ENCODE measurements around the gene BCL7B. TPM values are rescaled to one million over a fixed set of nuclear protein-coding genes. Genes with fewer than 3 reads are reported as not detected.
"Not testable (repeated sequence)": the region's sequence is repeated elsewhere in the genome, so short reads cannot be mapped to it uniquely, and the experiment has no call there.

BCL7B gene
- total RNA-seq, 4 donors from 2014 or later: 13.8 to 63.5 (median 43.7) TPM

- intact Hi-C loops (cut with DNase I; ENCODE audit: low total_unique reads): no loop called here
- TF ChIP-seq POLR2A (IDR thresholded peaks at IDR 0.05) (no peak), CTCF (IDR thresholded peaks at IDR 0.05) (no peak)
- H3K36me3 ChIP-seq: no peaks in the 10 kb centered on the region
Measured at GRCh38 chr7:73539709-73540108, 17.8 kb downstream of the BCL7B start.

DNA sequence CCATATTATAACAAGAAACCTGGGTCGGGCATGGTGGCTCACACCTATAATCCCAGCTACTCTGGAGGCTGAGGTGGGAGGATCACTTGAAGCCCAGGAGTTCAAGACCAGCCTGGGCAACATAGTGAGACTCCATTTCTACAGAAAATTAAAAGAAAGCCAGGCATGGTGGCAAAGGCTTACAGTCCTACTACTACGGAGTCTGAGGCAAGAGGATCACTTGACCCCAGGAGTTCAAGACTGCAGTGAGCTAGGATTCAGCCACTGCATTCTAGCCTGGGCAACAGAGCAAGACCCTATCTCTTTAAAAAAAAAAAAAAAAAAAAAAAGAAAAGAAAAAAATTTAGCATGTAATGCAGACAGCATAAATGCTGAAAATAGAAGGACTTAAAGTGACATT is 19.0 kb downstream of the BCL7B start:
- not testable (repeated sequence) for H3K36me3 ChIP-seq

More at GRCh38 chr7:73539709-73540108, 17.8 kb downstream of the BCL7B start:
- H3K9me3 ChIP-seq: no peaks in the 10 kb centered on the region
- no peak overlapping the region for H3K4me3 ChIP-seq
- no peak for DNase-seq
- H3K4me1 ChIP-seq: no peaks in the 10 kb centered on the region
- H3K27me3 ChIP-seq: no peaks in the 10 kb centered on the region
- no peak overlapping the region for H3K27ac ChIP-seq

GRCh38 chr7:73537051-73537450 is 20.4 kb downstream of the BCL7B start:
- TF ChIP-seq CTCF (IDR thresholded peaks at IDR 0.05) (no peak), POLR2A (IDR thresholded peaks at IDR 0.05) (no peak)
- no peak overlapping the region for H3K4me3 ChIP-seq
- DNase-seq: no peak

More for the DNA sequence above, 19.0 kb downstream of the BCL7B start:
- H3K9me3 ChIP-seq; H3K4me3 ChIP-seq; H3K27ac ChIP-seq; H3K27me3 ChIP-seq; intact Hi-C loops (cut with DNase I; ENCODE audit: low total_unique reads); H3K4me1 ChIP-seq; DNase-seq: not testable (repeated sequence)

DNA sequence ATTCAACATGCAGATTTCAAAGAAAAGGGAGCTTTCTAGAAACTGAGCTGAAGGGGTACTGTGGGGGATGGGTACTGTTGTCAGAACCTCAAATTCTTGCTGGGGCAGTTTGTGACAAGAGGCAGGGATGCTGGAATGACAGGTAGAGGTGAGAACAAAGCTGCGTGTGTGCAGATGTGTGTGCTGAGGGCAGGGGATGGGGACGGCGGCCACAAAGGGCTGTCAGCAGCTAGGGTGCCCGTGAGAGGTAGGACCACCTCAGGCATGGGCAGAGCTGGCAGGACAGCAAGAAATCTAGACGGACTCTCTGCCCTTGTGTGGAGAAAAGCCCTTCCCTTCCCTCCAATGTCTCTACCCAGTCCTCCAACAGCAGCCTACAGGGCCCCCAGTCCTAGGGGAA is 21.0 kb downstream of the BCL7B start:
- intact Hi-C loops (cut with DNase I; ENCODE audit: low total_unique reads): no loop called here
- H3K4me1 ChIP-seq: no peaks in the 10 kb centered on the region
- no peaks in the 10 kb centered on the region for H3K27me3 ChIP-seq
- no peak for DNase-seq
- no peak overlapping the region for H3K4me3 ChIP-seq
- TF ChIP-seq POLR2A (IDR thresholded peaks at IDR 0.05): no peak
- TF ChIP-seq CTCF (IDR thresholded peaks at IDR 0.05): no peak
- H3K9me3 ChIP-seq: no peaks in the 10 kb centered on the region
- H3K27ac ChIP-seq: no peak overlapping the region
- no peaks in the 10 kb centered on the region for H3K36me3 ChIP-seq

More at GRCh38 chr7:73537051-73537450, 20.4 kb downstream of the BCL7B start:
- Histone ChIP-seq H3K27me3 (no peaks in the 10 kb centered on the region), H3K36me3 (no peaks in the 10 kb centered on the region), H3K27ac (no peak overlapping the region), H3K9me3 (no peaks in the 10 kb centered on the region), H3K4me1 (no peaks in the 10 kb centered on the region)
- intact Hi-C loops (cut with DNase I; ENCODE audit: low total_unique reads): no loop called here

GRCh38 chr7:73535918-73536317 is 21.6 kb downstream of the BCL7B start:
- H3K27me3 ChIP-seq; H3K27ac ChIP-seq; intact Hi-C loops (cut with DNase I; ENCODE audit: low total_unique reads); H3K36me3 ChIP-seq; DNase-seq; H3K9me3 ChIP-seq; H3K4me1 ChIP-seq; H3K4me3 ChIP-seq: not testable (repeated sequence)

DNA sequence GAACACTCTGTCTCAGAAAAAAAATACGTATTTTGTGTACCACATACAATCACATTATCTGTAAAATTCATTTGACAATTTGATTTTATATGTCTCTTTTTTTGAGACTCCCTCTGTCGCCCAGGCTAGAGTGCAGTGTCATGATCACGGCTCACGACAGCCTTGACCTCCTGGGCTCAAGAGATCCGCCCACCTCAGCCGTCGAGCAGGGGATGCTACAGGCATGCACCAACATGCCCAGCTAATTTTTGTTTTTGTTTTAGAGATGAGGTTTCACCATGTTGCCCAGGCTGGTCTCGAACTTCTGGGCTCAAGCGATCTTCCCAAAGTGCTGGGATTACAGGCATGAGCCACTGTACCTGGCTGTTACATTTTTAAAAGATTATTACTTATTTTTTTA is 23.7 kb downstream of the BCL7B start:
- Histone ChIP-seq H3K27ac (no peak overlapping the region), H3K4me3 (no peak overlapping the region), H3K9me3 (no peaks in the 10 kb centered on the region), H3K36me3 (no peaks in the 10 kb centered on the region), H3K27me3 (no peaks in the 10 kb centered on the region), H3K4me1 (no peaks in the 10 kb centered on the region)
- TF ChIP-seq POLR2A (IDR thresholded peaks at IDR 0.05): no peak
- no peak for TF ChIP-seq CTCF (IDR thresholded peaks at IDR 0.05)
- DNase-seq: no peak
- intact Hi-C loops (cut with DNase I; ENCODE audit: low total_unique reads): no loop called here

Measured in uterus (tissue), 4 donors.